Hepatocyte (in vitro differentiated cells): ENCODE results near the gene MUC2. TPM values are rescaled to one million over a fixed set of nuclear protein-coding genes. Genes with fewer than 3 reads are reported as not detected.

Experiments
- DNase-seq: peaks from one replicate; pipeline ENCODE4 v3.0.0-alpha.2; 2016; ENCODE audit warnings: low spot score
- H2AFZ ChIP-seq: fragments of 200-600 bp; sonication (generic); 2 replicates; pipeline ENCODE4 v1.6.0; 2016; ENCODE audit warnings: antibody characterized with exemption, mild to moderate bottlenecking
- H3K27ac ChIP-seq: fragments of 200-600 bp; sonication (generic); 2 replicates; pipeline ENCODE4 v1.5.1; 2016; ENCODE audit warnings: mild to moderate bottlenecking
- H3K27me3 ChIP-seq: fragments of 200-600 bp; sonication (generic); 2 replicates; pipeline ENCODE4 v1.6.1; 2016
- H3K36me3 ChIP-seq: fragments of 200-600 bp; sonication (generic); replicated peaks from 2 replicates; pipeline ENCODE4 v1.5.1; 2016; ENCODE audit warnings: low read depth; ENCODE audit not compliant: insufficient read depth
- H3K4me1 ChIP-seq: fragments of 200-600 bp; sonication (generic); 2 replicates; pipeline ENCODE4 v1.5.1; 2016; ENCODE audit warnings: mild to moderate bottlenecking, moderate library complexity; ENCODE audit not compliant: insufficient read depth
- H3K4me2 ChIP-seq: fragments of 200-600 bp; sonication (generic); 2 replicates; pipeline ENCODE4 v1.6.0; 2016
- H3K4me3 ChIP-seq: fragments of 200-600 bp; sonication (generic); 2 replicates; pipeline ENCODE4 v1.5.1; 2016; ENCODE audit warnings: mild to moderate bottlenecking
- H3K79me2 ChIP-seq: fragments of 200-600 bp; sonication (generic); 2 replicates; pipeline ENCODE4 v1.6.0; 2017; ENCODE audit warnings: mild to moderate bottlenecking
- H3K9me2 ChIP-seq: fragments of 200-600 bp; sonication (generic); replicated peaks from 2 replicates; pipeline ENCODE4 v1.6.0; 2017; ENCODE audit warnings: mild to moderate bottlenecking; ENCODE audit not compliant: insufficient read depth
- H3K9me3 ChIP-seq: fragments of 200-600 bp; sonication (generic); 2 replicates; pipeline ENCODE4 v1.5.1; 2016; ENCODE audit warnings: low read depth, mild to moderate bottlenecking
- H4K20me1 ChIP-seq: fragments of 200-600 bp; sonication (generic); 2 replicates; pipeline ENCODE4 v1.6.0; 2016; ENCODE audit warnings: mild to moderate bottlenecking; ENCODE audit not compliant: insufficient read depth, poor library complexity, severe bottlenecking
- EZH2 ChIP-seq: fragments of 200-600 bp; sonication (generic); IDR thresholded peaks from 2 replicates; pipeline ENCODE4 v1.6.1; 2016; ENCODE audit warnings: antibody characterized with exemption, mild to moderate bottlenecking, borderline replicate concordance
- EZH2phosphoT487 ChIP-seq: fragments of 200-600 bp; sonication (generic); IDR thresholded peaks from one replicate; pipeline ENCODE4 v1.6.1; 2018; ENCODE audit warnings: antibody characterized with exemption, mild to moderate bottlenecking, low read depth, moderate library complexity; ENCODE audit not compliant: unreplicated experiment, severe bottlenecking
- WGBS: methylation state at CpG from one replicate; pipeline ENCODE4 v1.1.6; 2016; ENCODE audit warnings: low lambda C conversion rate; ENCODE audit errors: missing lambda C conversion rate; 5-methylcytosine and 5-hydroxymethylcytosine counted together
- polyA plus RNA-seq: library from polyadenylated mRNA; unstranded; fragments of >200 nt; fragmentation: Nextera tagmentation; extraction: Ambion mirVana; gene quantifications from 2 replicates; pipeline ENCODE4 v1.2.1, GENCODE V29; 2016
- total RNA-seq: library from RNA; depleted of rRNA; stranded (reverse); fragments of >200 nt; gene quantifications from 2 replicates; pipeline ENCODE4 v1.2.3, GENCODE V29; 2014
- TF ChIP-seq, protein P1 (sequence below): fragments of 200-600 bp; sonication (generic); IDR thresholded peaks from 2 replicates; pipeline ENCODE4 v1.5.1; 2016; ENCODE audit warnings: antibody characterized with exemption, mild to moderate bottlenecking; ENCODE audit not compliant: poor library complexity

Gene MUC2
- total and polyA plus RNA-seq, 2 experiments from 2014 or later: 0.77 to 6.7 TPM

DNA sequence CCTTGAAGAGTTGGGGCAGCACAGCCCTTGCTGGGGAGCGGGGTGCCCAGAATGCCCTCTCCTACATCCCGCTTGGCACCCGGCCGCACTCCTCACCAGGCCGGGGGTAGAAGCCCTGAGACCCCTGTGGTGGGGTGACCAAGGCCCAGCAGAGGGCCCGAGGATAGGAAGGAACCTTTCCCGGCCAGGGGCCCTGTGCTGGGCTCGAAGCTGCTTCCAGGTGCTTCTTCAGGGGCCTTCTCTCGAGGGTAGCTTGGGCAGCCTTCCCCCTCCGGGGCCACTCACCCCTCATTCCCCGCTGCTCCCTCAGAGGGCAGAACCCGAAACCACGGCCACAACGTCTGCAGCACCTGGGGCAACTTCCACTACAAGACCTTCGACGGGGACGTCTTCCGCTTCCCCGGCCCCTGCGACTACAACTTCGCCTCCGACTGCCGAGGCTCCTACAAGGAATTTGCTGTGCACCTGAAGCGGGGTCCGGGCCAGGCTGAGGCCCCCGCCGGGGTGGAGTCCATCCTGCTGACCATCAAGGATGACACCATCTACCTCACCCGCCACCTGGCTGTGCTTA is 752 bp downstream of the MUC2 start:
- no peak for DNase-seq
- Histone ChIP-seq H2AFZ (no peak overlapping the region), H3K4me1 (peaks cover 27% of the 10 kb centered on the region), H3K9me3 (no peaks in the 10 kb centered on the region), H4K20me1 (no peaks in the 10 kb centered on the region), H3K27ac (no peak overlapping the region), H3K27me3 (no peaks in the 10 kb centered on the region), H3K36me3 (no peaks in the 10 kb centered on the region), H3K79me2 (no peaks in the 10 kb centered on the region), H3K4me2 (no peak overlapping the region), H3K4me3 (no peak overlapping the region), H3K9me2 (no peaks in the 10 kb centered on the region)
- TF ChIP-seq EZH2 (no peak), EZH2phosphoT487 (no peak)
- TF ChIP-seq, protein P1, sequence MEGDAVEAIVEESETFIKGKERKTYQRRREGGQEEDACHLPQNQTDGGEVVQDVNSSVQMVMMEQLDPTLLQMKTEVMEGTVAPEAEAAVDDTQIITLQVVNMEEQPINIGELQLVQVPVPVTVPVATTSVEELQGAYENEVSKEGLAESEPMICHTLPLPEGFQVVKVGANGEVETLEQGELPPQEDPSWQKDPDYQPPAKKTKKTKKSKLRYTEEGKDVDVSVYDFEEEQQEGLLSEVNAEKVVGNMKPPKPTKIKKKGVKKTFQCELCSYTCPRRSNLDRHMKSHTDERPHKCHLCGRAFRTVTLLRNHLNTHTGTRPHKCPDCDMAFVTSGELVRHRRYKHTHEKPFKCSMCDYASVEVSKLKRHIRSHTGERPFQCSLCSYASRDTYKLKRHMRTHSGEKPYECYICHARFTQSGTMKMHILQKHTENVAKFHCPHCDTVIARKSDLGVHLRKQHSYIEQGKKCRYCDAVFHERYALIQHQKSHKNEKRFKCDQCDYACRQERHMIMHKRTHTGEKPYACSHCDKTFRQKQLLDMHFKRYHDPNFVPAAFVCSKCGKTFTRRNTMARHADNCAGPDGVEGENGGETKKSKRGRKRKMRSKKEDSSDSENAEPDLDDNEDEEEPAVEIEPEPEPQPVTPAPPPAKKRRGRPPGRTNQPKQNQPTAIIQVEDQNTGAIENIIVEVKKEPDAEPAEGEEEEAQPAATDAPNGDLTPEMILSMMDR: no peak
- WGBS: 92% methylated on average over 28 of the region's 28 CpGs

DNA sequence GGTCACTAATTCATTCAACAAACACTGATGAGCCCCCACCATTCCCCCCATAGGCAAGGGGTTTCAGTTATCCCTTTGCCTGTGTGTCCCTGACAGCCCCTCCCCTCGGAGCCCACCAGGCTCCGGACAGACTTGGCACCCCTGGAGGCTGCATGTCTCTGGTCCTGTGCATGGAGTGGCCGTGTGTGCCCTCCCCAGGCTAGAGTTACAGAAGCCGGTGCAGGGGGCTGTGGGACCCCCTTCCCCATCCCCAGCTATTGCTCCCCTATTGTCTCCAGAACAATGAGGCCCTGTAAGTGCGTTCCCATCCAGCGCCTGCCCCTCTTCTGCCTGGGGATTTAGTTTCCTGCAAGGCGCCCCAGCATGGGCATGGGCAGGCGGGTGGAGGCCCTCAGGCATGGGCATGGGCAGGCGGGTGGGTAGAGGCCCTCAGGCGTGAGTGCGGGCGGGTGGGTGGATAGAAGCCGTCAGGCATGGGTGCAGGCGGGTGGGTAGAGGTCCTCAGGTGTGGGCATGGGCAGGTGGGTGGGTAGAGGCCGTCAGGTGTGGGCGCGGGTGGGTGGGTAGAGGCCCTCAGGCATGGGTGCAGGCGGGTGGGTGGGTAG is 1.5 kb downstream of the MUC2 start:
- WGBS: 80% methylated on average over 12 of the region's 18 CpGs

DNA sequence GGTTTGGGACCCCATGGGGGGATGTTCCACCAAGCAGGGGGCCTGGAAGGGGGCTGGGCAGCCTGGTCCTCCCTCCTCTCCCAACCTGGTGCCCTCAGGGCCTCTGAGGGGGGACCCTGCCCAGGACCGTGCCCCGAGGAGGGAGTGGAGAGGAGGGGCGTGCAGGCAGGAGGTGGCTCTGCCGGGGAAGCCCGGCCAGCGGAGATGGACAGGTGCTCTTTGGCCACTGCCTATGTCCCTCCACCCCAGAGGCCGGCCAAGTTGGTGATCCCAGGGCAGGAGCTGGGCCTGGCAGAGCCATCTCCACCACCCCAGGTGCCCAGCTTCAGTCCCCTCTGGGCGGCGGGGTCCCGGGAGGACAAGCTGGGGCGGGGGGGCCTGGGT is 2.4 kb downstream of the MUC2 start:
- no peaks in the 10 kb centered on the region for H3K27me3 ChIP-seq
- H3K4me1 ChIP-seq: peaks cover 27% of the 10 kb centered on the region
- no peaks in the 10 kb centered on the region for H3K79me2 ChIP-seq
- WGBS: 95% methylated on average over 5 of the region's 11 CpGs
- H3K27ac ChIP-seq: no peak overlapping the region
- no peaks in the 10 kb centered on the region for H3K36me3 ChIP-seq
- TF ChIP-seq, protein P1: no peak
- TF ChIP-seq EZH2phosphoT487 (no peak), EZH2 (no peak)
- no peaks in the 10 kb centered on the region for H4K20me1 ChIP-seq
- no peak overlapping the region for H2AFZ ChIP-seq
- no peak overlapping the region for H3K4me3 ChIP-seq
- H3K9me2 ChIP-seq: no peaks in the 10 kb centered on the region
- H3K9me3 ChIP-seq: no peaks in the 10 kb centered on the region
- DNase-seq: no peak
- H3K4me2 ChIP-seq: no peak overlapping the region

More for the DNA sequence above, 1.5 kb downstream of the MUC2 start:
- Histone ChIP-seq H3K4me2 (no peak overlapping the region), H3K79me2 (no peaks in the 10 kb centered on the region), H3K27me3 (no peaks in the 10 kb centered on the region), H3K9me3 (no peaks in the 10 kb centered on the region), H3K4me3 (no peak overlapping the region), H2AFZ (no peak overlapping the region), H3K27ac (no peak overlapping the region), H3K36me3 (no peaks in the 10 kb centered on the region), H4K20me1 (no peaks in the 10 kb centered on the region), H3K4me1 (peaks cover 27% of the 10 kb centered on the region), H3K9me2 (no peaks in the 10 kb centered on the region)
- no peak for TF ChIP-seq EZH2phosphoT487
- TF ChIP-seq, protein P1: no peak
- no peak for DNase-seq
